Hypothalamus (tissue), 51 donors: ENCODE measurements around the gene LORICRIN.

Experiments used
- DNase-seq, 51 donors: peaks; one replicate each; lab custom pipeline; 2025; lab: John Stamatoyannopoulos, UW

The LORICRIN gene, protein sequence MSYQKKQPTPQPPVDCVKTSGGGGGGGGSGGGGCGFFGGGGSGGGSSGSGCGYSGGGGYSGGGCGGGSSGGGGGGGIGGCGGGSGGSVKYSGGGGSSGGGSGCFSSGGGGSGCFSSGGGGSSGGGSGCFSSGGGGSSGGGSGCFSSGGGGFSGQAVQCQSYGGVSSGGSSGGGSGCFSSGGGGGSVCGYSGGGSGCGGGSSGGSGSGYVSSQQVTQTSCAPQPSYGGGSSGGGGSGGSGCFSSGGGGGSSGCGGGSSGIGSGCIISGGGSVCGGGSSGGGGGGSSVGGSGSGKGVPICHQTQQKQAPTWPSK

DNA sequence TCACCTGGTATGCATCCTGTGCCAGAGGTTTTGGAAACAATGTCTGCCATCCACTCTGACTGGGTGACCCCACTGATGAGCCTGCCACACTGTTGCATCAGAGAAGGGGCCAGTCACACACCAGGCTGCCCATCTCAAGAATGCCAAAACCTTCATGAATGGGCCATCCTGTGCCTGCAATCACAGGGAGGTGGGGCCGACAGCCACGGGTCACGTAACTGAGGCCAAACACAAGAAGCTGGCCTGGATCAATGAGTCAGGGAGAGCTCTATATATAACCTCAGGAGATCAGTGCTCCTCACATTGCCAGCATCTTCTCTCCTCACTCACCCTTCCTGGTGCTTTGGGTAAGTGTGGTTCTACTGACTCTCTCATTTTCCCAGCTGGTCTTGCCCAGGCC, at the start of gene LORICRIN:
Gene LORICRIN, plus strand, starts transcription at position 301 of the 400 bp plus-strand sequence. CDS start 1,263 bp downstream, outside the sequence.
- no peak for DNase-seq

DNA sequence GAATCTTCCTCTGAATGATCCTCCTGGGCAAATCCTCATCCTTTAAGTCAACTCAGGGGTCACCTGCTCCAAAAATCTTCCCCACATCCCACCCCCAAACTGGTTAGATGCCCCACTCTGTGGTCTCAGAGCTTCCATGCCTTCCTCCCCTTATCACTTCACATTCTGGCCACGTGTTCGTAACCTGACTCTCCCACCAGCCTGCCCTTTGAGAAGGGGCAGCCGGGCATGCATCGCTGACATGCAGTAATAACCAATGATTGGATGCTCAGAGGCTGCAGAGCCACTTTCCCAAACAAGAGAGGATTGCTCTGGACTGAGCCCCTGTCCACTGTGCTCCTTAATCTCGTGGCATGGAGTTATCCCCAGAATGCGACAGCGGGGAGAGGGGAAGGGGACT, 49.3 kb upstream of the LORICRIN start:
- no peak for DNase-seq

DNA sequence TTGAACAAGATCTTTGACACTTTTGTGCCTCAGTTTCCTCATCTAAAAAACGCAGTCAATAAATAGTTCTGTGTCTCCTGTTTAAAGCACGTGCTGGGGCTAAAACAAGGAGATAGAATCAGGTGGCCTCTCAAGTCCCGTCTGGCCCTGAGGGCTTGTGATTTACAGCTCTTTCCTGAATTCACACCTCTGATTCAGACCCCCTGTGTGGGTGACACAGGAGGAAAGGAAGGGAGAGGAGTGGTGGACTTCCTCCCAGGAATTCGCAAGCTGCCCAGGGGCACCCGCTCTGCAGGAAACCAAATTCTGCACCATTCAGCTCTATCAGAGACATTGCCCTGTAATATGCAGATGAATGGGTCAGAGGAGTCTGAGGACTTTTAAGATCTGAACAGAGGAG, 47.3 kb upstream of the LORICRIN start:
- DNase-seq: no peak

DNA sequence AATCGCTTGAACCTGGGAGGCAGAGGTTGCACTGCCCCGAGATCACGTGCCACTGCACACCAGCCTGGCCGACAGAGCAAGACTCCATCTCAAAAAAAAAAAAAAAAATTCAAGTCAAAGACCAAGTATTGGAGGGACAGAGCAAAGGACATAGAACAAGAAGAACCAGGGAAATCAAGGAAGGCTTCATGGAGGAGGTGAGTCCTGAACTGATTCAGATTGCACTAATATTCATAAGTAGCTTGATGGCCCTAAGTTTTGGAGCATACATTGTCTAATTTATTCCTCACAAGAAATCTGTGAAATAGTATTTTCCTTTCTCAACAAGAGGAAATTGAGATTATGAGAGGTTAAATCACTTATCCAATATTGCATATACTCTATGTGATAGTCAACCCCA, 46.0 kb upstream of the LORICRIN start:
- no peak for DNase-seq

DNA sequence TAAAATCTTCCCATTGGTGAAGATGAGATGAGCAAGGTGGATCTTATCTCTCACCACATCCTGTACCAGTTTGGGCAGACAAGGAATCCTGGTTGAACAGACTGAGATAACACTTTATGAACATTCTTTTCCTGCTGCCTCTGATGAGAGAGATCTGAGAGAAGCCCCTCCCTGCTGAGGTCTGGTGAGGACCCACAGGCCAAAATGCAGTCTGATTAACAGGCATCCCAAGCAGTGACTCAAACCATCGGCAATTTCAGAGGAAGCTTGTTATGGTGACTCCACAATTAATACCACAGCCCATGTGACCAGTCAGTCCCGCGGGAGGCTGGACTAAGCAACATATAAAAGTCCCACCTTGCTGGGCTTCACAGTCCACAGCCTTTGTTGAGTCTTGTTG, 42.3 kb upstream of the LORICRIN start, which contains the start of gene PRR9:
Gene PRR9, plus strand, starts transcription at position 373 of the 400 bp plus-strand sequence. CDS start 561 bp downstream, outside the sequence.
- DNase-seq: no peak

DNA sequence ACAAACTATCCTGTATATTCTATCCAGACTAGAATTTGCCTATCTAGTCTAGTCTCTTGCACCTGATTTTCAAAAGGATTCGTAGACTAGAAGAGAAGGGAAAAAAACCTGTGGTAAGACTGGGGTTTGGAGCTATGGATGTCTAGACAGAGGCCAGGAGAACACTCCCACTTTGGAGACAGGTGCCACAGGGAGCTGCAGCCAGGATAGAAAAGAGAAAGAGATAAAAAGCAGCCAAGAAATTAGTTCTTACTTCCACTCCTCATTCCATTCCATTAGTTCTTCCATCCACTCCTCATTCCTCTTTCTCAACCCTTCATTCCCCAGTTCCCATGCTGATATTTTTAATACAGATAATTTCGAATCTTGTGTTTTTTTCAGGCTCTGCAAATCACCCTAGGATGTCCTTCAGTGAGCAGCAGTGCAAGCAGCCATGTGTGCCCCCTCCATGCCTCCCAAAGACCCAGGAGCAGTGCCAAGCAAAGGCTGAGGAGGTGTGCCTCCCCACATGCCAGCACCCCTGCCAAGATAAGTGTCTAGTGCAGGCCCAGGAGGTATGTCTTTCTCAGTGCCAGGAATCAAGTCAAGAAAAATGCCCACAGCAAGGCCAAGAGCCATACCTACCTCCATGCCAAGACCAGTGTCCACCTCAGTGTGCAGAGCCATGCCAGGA, 41.6 kb upstream of the LORICRIN start:
- DNase-seq: no peak

DNA sequence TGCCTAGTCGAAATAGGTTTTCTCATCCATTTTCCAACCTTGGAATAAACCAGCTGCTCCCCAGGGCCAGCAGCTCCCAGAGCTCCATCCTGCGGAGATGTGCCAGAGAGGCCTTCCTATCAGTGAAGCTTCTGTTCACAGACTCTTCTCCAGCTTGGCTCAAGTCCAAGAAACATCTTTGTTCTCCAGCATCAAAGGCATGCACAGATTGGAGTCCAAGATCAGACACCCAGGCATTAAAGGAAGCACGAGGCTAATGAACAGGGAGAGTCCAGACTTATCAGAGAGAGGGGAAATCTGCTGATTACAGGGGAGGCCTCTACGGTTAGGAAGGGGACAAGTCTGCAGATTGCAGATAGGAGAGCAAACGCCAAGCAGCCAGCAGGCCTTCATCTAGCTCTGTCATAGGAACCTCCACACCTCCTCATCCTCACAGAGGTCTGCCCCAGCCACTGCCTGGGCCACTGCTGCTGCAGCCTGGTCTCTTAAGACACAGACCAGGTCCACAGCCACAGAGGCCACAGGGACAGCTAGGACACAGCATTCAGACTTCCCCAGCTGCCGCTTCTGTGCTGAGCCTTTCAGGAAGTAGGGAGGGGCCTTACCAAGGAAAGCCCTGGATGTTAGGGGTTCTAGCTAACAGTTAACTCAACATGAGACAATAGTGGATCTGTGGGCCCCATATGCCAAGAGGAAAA, 38.7 kb upstream of the LORICRIN start:
- DNase-seq: peak in 21 of 51 donors; percentile 2 to 62 (median 17)

DNA sequence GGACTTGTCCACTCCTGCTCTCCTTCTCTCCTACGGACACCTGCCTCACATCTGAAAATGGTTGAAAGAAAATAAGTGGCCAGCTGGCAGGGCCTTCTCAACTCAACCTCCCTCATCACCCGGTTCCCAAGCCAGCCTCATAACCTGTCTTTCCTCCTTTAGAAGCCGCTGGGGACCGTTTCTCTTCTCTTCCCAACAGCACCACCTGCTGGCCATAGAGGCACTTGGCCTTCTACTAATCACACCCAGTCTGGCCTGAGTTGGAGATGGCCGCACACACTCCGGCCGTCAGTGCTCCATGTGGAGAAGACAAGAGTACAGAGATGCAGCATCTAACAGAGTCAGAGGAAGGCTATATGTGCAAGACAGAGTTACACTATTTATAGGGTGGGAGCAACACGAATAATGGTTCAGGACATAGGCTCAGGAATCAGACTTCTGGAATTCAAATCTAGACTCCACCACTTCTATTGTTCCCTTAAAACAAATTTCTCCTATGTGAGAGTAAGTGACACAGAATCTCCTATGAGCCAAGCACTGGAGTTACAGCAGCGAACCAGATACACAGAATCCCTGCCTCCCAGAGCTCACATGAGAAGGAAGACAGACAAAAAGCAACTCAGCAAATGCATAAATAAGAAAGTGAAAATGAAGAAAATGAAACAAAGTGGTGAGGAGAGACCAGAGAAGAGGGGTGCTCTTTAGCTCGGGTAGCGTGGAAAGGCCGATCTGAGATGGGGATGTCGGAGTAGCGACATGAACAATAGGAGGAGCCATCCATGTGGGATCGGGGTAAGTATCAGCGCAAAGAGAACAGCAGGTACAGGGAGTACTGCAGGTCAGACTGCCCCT, 36.2 kb upstream of the LORICRIN start:
- peak in 46 of 51 donors; percentile 2 to 76 (median 42) for DNase-seq

DNA sequence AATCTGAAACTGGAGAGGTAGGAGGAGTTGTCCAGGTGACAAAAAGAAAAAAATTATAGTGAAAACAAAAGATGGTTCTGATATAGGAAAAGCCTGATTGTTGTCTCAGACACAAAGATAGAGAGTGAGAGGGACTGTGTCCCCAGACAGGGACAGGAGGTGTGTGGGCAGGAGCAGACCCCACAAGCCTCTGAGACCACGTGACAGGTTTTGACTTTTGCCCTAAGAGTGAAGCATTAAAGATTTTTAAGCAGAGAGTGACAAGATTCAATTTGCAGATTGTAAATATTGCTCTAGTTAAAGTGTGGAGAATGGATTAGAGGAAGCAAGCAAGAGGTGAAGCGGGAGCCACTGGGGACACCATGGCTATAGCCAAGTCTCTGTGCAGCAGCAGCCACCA, 31.7 kb upstream of the LORICRIN start:
- no peak for DNase-seq

DNA sequence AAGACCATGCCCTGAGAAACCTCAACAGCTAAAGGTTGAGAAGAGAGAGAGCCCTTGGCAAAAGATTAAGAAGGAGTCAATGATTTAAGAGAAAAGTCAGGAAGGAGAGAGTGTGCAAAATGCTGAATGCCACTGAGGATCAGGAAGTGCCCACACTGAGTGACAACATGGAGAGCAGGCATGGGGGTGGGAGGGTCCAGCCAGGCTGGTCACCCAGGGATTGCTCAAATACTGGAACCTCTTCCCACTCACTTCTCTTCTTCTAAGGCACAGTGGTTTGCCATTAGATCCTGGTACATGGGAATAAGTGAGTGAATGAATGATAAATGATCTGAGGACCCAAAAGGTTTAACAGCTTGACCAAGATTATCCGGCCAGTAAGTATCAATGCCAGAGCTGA, 31.0 kb upstream of the LORICRIN start:
- no peak for DNase-seq

DNA sequence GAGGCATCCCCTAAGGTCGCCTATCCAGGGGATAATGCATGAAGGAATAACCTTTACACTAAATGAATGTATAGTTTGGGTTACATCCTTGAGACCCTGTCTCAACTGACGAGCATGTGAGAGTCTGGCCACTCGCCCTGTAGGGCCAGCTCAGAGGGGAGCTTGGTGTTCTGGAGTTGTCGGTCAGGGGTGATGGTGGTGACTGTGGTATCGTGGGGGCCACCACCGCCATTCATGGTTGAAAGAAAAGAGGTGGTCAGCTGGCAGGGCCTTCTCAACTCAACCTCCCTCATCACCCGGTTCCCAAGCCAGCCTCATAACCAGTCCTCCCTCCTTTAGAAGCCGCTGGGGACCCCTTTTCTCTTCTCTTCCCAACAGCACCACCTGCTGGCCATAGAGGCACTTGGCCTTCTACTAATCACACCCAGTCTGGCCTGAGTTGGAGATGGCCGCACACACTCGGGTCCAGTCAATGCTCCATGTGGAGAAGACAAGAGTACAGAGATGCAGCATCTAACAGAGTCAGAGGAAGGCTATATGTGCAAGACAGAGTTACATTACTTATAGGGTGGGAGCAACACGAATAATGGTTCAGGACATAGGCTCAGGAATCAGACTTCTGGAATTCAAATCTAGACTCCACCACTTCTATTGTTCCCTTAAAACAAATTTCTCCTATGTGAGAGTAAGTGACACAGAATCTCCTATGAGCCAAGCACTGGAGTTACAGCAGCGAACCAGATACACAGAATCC, 30.2 kb upstream of the LORICRIN start:
- DNase-seq: peak in 8 of 51 donors; percentile 2 to 19 (median 4)

DNA sequence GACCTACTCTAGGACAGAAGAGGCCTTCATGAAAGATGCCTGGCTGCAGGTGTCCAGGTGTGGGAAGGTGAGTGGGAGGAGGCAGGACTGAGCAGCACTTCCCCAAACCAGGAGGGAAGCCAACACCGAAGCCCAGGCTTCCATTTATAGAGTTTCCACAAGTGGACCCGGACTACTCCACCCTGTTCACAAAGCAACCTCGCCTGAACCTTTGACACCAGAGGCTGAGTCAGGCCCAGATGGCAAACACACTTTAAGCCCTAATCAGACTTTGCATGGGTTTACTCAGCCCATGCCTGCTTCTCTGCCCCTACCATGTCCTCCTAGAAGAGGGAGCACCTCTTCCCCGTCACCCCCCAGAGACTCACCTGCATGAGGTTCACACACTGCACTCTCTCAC, 28.1 kb upstream of the LORICRIN start:
- DNase-seq: no peak

DNA sequence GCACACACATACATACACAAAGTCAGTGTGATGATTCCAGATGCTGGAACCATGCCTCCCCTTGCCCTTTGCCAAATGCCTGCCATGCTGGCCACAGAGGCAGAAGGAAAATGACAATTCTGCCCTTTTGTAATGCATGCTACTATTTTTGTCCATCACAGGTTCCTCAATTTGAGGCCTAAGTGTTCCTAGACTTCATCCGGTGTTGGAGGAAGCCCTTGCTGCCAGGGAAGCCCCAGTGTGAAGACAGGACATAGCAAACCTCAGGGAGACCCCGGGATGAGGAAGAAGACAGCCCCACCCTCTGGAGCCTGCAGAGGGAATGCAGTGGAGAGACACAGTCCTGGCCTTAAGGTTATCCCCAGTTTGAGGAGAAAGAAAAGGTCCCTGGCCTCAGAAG, 27.7 kb upstream of the LORICRIN start:
- DNase-seq: peak in 1 of 51 donors; percentile 3

DNA sequence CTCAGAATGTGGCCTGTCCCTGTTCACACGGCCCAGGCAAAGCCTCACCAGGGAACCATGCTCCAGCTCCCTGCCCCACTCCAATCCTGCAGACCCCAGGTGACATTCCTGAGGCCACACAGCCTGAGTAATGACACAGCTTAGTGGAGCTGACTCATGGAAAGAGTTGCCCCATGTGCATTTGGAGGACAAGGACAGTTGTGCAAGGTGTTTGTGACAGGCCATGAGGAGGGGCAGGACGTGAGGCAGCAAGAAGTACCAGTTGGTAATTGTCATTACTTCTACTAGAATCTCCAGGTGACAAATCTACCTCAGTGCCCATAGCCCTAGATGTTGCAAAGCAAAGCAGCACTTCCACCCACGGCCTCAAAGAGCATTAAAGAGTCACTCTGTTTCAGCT, 26.9 kb upstream of the LORICRIN start:
- DNase-seq: no peak

DNA sequence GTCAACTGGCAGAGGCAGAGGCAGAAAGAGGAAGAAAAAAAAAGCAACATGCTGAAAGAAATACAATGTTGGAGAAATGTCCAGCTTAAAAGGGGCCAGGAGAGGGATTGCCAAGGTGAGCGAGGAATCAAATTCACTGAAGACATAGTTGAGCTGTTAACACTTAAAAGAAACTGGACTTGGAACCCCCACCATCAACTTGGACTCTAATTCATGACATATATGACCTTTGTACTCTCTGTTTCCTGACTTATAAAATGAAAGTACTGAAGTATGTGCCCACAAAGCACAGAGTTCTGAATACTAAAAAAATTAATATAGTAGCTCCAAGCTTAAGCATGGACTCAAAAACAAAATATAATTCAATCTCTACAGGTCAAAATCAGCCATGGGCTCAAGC, 26.0 kb upstream of the LORICRIN start:
- DNase-seq: no peak

DNA sequence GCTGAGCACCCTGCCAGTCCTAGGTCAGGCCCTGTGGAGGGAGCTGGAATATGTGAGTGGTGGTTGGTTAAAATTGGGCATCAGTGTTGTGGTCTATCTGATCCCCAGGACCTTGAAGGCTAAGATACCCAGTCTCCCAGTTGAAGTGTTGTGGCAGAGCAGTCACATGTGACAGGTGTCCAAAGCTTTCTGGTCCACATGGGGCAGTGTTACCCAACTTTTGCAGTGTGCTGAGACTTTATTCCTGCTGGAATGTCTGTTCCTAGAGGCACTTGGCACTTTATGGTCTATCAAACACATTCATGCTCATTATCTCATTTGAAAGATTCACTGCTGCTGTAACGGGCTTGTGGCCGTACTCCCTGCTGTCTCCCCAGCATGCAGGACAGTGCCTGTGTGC, 21.0 kb upstream of the LORICRIN start:
- DNase-seq: no peak

DNA sequence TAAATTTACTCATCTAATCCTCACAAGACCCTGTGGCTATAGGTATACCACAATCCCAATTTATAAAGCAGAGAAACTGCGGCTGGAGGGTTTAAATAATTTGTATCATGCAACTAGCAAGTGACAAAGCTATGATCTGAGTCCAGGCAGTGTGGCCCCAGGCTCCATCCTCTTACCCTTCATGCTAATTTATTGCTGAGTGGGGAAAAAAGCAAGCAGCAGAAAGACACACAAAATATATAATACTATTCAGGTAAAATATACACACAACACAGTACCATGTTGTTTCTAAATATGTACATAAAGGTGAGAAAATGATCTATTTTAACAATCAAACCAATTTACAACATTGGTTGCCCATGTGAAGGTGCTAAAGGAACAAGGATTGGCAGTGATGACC, 17.3 kb upstream of the LORICRIN start:
- no peak for DNase-seq

DNA sequence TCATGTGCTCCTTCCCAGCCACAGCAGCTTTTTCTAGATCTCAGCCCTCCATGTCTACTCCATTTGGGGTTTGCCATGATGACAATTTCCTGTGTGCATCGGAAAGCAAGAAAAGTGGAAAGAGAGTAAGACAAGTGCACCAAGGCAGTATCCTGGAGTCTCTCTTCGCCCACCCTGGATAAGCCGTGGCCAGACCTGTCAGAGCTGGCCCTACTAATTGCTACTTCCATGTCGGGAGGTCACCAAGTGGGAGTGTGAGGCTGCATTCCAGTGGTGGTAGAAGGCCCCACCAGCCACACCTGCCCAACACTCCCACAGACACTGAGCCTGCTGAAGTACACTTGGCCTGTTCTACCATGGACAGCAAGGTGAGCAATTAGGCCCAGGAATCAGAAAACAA, 14.0 kb upstream of the LORICRIN start:
- no peak for DNase-seq

DNA sequence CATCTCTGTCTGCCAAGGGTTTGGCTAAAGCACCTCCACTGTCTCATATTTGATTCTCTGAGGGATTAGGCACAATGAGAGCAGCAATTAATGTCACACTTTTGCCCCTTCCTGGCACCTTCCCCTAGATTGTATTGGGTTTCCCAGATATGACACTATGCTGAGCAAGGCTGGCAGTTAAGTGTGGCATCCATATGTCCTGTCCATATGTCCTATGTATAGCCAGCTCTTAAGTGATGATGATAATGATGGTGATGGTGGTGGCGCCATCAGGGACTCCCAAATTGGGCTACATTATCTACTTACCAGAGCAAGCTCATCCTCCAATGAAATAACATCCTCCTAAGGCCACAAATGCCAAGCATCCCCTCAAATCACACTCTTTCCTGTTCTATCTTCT, 13.5 kb upstream of the LORICRIN start:
- DNase-seq: no peak

DNA sequence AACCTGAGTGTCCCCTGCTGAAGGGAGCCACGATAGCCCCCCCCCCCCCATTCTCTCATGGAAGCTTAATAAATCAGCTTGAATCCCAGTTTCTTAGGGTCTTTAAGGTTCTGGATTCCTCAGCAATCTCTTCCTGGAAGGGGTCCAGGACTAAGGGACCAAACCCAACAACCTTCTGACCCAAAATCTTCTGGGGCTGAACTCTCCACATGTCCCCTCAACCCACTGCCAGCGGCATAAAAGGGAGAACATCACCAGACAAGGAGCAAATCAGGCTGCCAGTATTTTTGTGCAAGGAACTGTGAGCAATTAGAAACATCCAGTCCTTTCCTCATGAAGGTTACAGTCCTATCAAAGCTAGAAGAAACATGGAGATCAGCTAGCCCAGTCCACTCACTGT, 12.7 kb upstream of the LORICRIN start:
- DNase-seq: no peak
